ENCODE measurements around the gene ZFP69.
"Not testable (repeated sequence)": the region's sequence is repeated elsewhere in the genome, so short reads cannot be mapped to it uniquely, and the experiment has no call there.

ZFP69 gene

GRCh38 chr1:40451238-40451585 lies 25.9 kb upstream of the ZFP69 start:
- Histone ChIP-seq H3K27me3 (ENCODE audit: insufficient read depth, low read length) (no peaks in the 10 kb centered on the region), H2AFZ (ENCODE audit: low read length, unreplicated experiment) (peak overlapping the region; percentile 62), H3K4me1 (ENCODE audit: control insufficient read depth, insufficient read depth, low read length, unreplicated experiment) (peaks cover 12% of the 10 kb centered on the region), H3K4me3 (ENCODE audit: low read depth, low read length) (peak overlapping the region; percentile 78), H3K79me2 (ENCODE audit: control insufficient read depth, insufficient read depth, low read length, unreplicated experiment) (peaks cover 5% of the 10 kb centered on the region), H3K36me3 (ENCODE audit: insufficient read depth, low read length) (peaks cover 23% of the 10 kb centered on the region), H3K27ac (ENCODE audit: low read depth, low read length) (peak overlapping the region; percentile 69)

GRCh38 chr1:40454873-40455272 lies 22.2 kb upstream of the ZFP69 start:
- H3K79me2 ChIP-seq (ENCODE audit: control insufficient read depth, insufficient read depth, low read length, unreplicated experiment): peaks cover 5% of the 10 kb centered on the region
- H3K27me3 ChIP-seq (ENCODE audit: insufficient read depth, low read length): no peaks in the 10 kb centered on the region
- no peak overlapping the region for H2AFZ ChIP-seq (ENCODE audit: low read length, unreplicated experiment)
- H3K4me3 ChIP-seq (ENCODE audit: low read depth, low read length): no peak overlapping the region
- H3K27ac ChIP-seq (ENCODE audit: low read depth, low read length): no peak overlapping the region
- H3K36me3 ChIP-seq (ENCODE audit: insufficient read depth, low read length): peaks cover 59% of the 10 kb centered on the region
- peaks cover 7% of the 10 kb centered on the region for H3K4me1 ChIP-seq (ENCODE audit: control insufficient read depth, insufficient read depth, low read length, unreplicated experiment)

- Histone ChIP-seq H3K36me3 (ENCODE audit: insufficient read depth, low read length) (peaks cover 77% of the 10 kb centered on the region), H3K79me2 (ENCODE audit: control insufficient read depth, insufficient read depth, low read length, unreplicated experiment) (no peaks in the 10 kb centered on the region), H2AFZ (ENCODE audit: low read length, unreplicated experiment) (no peak overlapping the region), H3K27me3 (ENCODE audit: insufficient read depth, low read length) (no peaks in the 10 kb centered on the region), H3K27ac (ENCODE audit: low read depth, low read length) (no peak overlapping the region), H3K4me1 (ENCODE audit: control insufficient read depth, insufficient read depth, low read length, unreplicated experiment) (no peaks in the 10 kb centered on the region), H3K4me3 (ENCODE audit: low read depth, low read length) (no peak overlapping the region)
These were observed 14.0 kb upstream of the ZFP69 start for GRCh38 chr1:40462956-40463590.

GRCh38 chr1:40469327-40469726 lies 7.8 kb upstream of the ZFP69 start:
- Histone ChIP-seq H3K27ac (ENCODE audit: low read depth, low read length) (no peak overlapping the region), H2AFZ (ENCODE audit: low read length, unreplicated experiment) (no peak overlapping the region), H3K36me3 (ENCODE audit: insufficient read depth, low read length) (peaks cover 30% of the 10 kb centered on the region), H3K4me1 (ENCODE audit: control insufficient read depth, insufficient read depth, low read length, unreplicated experiment) (no peaks in the 10 kb centered on the region), H3K4me3 (ENCODE audit: low read depth, low read length) (no peak overlapping the region), H3K79me2 (ENCODE audit: control insufficient read depth, insufficient read depth, low read length, unreplicated experiment) (no peaks in the 10 kb centered on the region), H3K27me3 (ENCODE audit: insufficient read depth, low read length) (no peaks in the 10 kb centered on the region)

DNA sequence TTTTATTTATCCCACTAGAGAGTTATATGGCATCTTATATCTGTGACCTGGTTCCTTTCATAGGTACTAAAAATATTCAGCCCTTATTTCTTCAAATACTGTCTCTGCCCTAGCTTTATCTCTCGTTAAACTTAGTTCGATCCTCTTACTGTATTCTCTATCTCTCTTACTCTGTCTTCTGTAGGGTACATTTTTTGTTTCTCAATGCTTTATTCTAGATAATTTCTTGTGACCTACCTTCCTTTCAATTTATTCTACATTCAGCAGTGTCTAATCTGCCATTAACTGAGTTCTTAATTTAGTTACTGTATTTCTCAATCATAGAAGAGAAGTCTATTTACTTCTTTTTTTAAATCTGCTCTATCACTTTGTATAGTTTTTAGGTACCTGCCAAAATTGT lies 1.8 kb upstream of the ZFP69 start:
- Histone ChIP-seq H3K4me3 (ENCODE audit: low read depth, low read length) (no peak overlapping the region), H3K4me1 (ENCODE audit: control insufficient read depth, insufficient read depth, low read length, unreplicated experiment) (peaks cover 5% of the 10 kb centered on the region), H2AFZ (ENCODE audit: low read length, unreplicated experiment) (no peak overlapping the region), H3K27me3 (ENCODE audit: insufficient read depth, low read length) (no peaks in the 10 kb centered on the region), H3K79me2 (ENCODE audit: control insufficient read depth, insufficient read depth, low read length, unreplicated experiment) (no peaks in the 10 kb centered on the region), H3K36me3 (ENCODE audit: insufficient read depth, low read length) (no peaks in the 10 kb centered on the region), H3K27ac (ENCODE audit: low read depth, low read length) (no peak overlapping the region)

GRCh38 chr1:40477678-40478053 lies 576 bp downstream of the ZFP69 start:
- no peak overlapping the region for H3K27ac ChIP-seq (ENCODE audit: low read depth, low read length)
- H3K79me2 ChIP-seq (ENCODE audit: control insufficient read depth, insufficient read depth, low read length, unreplicated experiment): no peaks in the 10 kb centered on the region
- H3K27me3 ChIP-seq (ENCODE audit: insufficient read depth, low read length): no peaks in the 10 kb centered on the region
- peaks cover 15% of the 10 kb centered on the region for H3K36me3 ChIP-seq (ENCODE audit: insufficient read depth, low read length)
- H3K4me1 ChIP-seq (ENCODE audit: control insufficient read depth, insufficient read depth, low read length, unreplicated experiment): peaks cover 5% of the 10 kb centered on the region
- H3K4me3 ChIP-seq (ENCODE audit: low read depth, low read length): peak overlapping the region; percentile 94
- peak overlapping the region; percentile 99 for H2AFZ ChIP-seq (ENCODE audit: low read length, unreplicated experiment)

DNA sequence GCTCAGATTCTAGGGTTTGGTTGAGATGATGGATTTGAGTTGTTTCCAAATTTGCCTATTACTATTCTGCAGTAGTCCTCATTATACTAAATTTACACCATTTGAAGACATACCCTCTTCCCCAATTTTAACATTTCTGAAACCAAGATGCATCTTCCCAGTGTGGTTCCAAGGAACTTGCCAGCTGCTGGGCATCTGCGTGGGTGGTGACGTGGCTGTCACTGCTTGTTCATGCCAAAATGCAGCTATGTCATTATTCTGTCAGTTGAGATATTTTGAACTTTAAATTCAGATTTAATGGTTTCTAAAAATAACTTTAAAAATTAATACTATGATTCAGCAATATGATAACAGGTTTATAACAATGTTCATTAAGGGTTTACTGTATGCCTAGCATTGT lies 1.2 kb downstream of the ZFP69 start:
- H3K4me1 ChIP-seq (ENCODE audit: control insufficient read depth, insufficient read depth, low read length, unreplicated experiment): peaks cover 5% of the 10 kb centered on the region
- no peak overlapping the region for H3K27ac ChIP-seq (ENCODE audit: low read depth, low read length)
- H3K4me3 ChIP-seq (ENCODE audit: low read depth, low read length): peak overlapping the region; percentile 94
- H3K27me3 ChIP-seq (ENCODE audit: insufficient read depth, low read length): no peaks in the 10 kb centered on the region
- H3K36me3 ChIP-seq (ENCODE audit: insufficient read depth, low read length): peaks cover 18% of the 10 kb centered on the region
- H2AFZ ChIP-seq (ENCODE audit: low read length, unreplicated experiment): peak overlapping the region; percentile 99
- H3K79me2 ChIP-seq (ENCODE audit: control insufficient read depth, insufficient read depth, low read length, unreplicated experiment): no peaks in the 10 kb centered on the region

GRCh38 chr1:40479156-40479555 lies 2.1 kb downstream of the ZFP69 start:
- no peak overlapping the region for H2AFZ ChIP-seq (ENCODE audit: low read length, unreplicated experiment)
- H3K27me3 ChIP-seq (ENCODE audit: insufficient read depth, low read length): no peaks in the 10 kb centered on the region
- peaks cover 5% of the 10 kb centered on the region for H3K4me1 ChIP-seq (ENCODE audit: control insufficient read depth, insufficient read depth, low read length, unreplicated experiment)
- H3K79me2 ChIP-seq (ENCODE audit: control insufficient read depth, insufficient read depth, low read length, unreplicated experiment): no peaks in the 10 kb centered on the region
- no peak overlapping the region for H3K4me3 ChIP-seq (ENCODE audit: low read depth, low read length)
- peaks cover 23% of the 10 kb centered on the region for H3K36me3 ChIP-seq (ENCODE audit: insufficient read depth, low read length)
- no peak overlapping the region for H3K27ac ChIP-seq (ENCODE audit: low read depth, low read length)

GRCh38 chr1:40495315-40495903 lies 18.3 kb downstream of the ZFP69 start:
- no peaks in the 10 kb centered on the region for H3K27me3 ChIP-seq (ENCODE audit: insufficient read depth, low read length)
- no peak overlapping the region for H3K27ac ChIP-seq (ENCODE audit: low read depth, low read length)
- no peak overlapping the region for H3K4me3 ChIP-seq (ENCODE audit: low read depth, low read length)
- H2AFZ ChIP-seq (ENCODE audit: low read length, unreplicated experiment): no peak overlapping the region
- H3K36me3 ChIP-seq (ENCODE audit: insufficient read depth, low read length): peaks cover 70% of the 10 kb centered on the region
- no peaks in the 10 kb centered on the region for H3K4me1 ChIP-seq (ENCODE audit: control insufficient read depth, insufficient read depth, low read length, unreplicated experiment)
- peaks cover 4% of the 10 kb centered on the region for H3K79me2 ChIP-seq (ENCODE audit: control insufficient read depth, insufficient read depth, low read length, unreplicated experiment)

GRCh38 chr1:40502651-40503050 lies 25.6 kb downstream of the ZFP69 start:
- not testable (repeated sequence) for H3K4me3 ChIP-seq (ENCODE audit: low read depth, low read length); H3K27me3 ChIP-seq (ENCODE audit: insufficient read depth, low read length); H2AFZ ChIP-seq (ENCODE audit: low read length, unreplicated experiment); H3K4me1 ChIP-seq (ENCODE audit: control insufficient read depth, insufficient read depth, low read length, unreplicated experiment); H3K79me2 ChIP-seq (ENCODE audit: control insufficient read depth, insufficient read depth, low read length, unreplicated experiment); H3K27ac ChIP-seq (ENCODE audit: low read depth, low read length)
- H3K36me3 ChIP-seq (ENCODE audit: insufficient read depth, low read length): peaks cover 21% of the 10 kb centered on the region

DNA sequence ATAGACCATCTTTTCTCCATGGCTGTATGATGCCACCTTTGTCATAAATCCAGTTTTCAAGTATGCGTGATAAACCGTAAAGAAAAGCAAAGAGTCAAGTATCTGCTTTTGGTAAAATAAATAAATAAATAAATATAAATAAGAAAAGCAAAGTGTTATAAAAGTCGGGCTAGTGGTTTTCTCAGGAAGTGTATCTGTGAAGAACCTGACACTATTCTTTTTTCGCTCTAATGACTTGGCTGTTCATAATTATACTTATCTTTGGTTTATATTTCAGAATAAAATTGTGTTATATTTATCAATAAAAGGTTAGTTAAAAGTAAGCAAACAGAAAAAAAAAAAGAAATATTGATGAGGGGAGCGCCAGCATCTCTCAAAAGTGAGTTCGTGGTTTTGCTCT lies 30.9 kb downstream of the ZFP69 start:
- Histone ChIP-seq H3K36me3 (ENCODE audit: insufficient read depth, low read length) (peaks cover 27% of the 10 kb centered on the region), H3K79me2 (ENCODE audit: control insufficient read depth, insufficient read depth, low read length, unreplicated experiment) (peaks cover 20% of the 10 kb centered on the region)

More for the DNA sequence above, 30.9 kb downstream of the ZFP69 start:
- peaks cover 6% of the 10 kb centered on the region for H3K4me1 ChIP-seq (ENCODE audit: control insufficient read depth, insufficient read depth, low read length, unreplicated experiment)
- peak overlapping the region; percentile 86 for H3K4me3 ChIP-seq (ENCODE audit: low read depth, low read length)
- peak overlapping the region; percentile 32; the same call in 1 of the 2 replicates for H3K27ac ChIP-seq (ENCODE audit: low read depth, low read length)
- no peaks in the 10 kb centered on the region for H3K27me3 ChIP-seq (ENCODE audit: insufficient read depth, low read length)
- peak overlapping the region; percentile 72 for H2AFZ ChIP-seq (ENCODE audit: low read length, unreplicated experiment)
